ENCODE data around the gene MAST1. TPM values are rescaled to one million over a fixed set of nuclear protein-coding genes. Genes with fewer than 3 reads are reported as not detected.

MAST1 gene
- polyA plus RNA-seq, 1 experiment, result 0.47 TPM

- no peak for DNase-seq (ENCODE audit: low read depth, low spot score)
- POLR2A ChIA-PET, result interaction anchor here (0.5 to 4.5 kb wide), 21 partner anchors 8 to 653 kb away, joined by 3 to 157 read pairs (median 8); partner anchors contain the start of genes DHPS, GCDH, GET3 and PRDX2
- CTCF ChIA-PET, result interaction anchor here (1.1 to 3.6 kb wide), 4 partner anchors 13 to 30 kb away, joined by 6 to 28 read pairs (median 14); no protein-coding TSS in a partner anchor
- H3K4me3 ChIP-seq (ENCODE audit: low read depth, low read length), result peak overlapping the region; percentile 57
- H3K9me3 ChIP-seq (ENCODE audit: control insufficient read depth, insufficient read depth, low read length), result peaks cover 10% of the 10 kb centered on the region; the same call in 1 of the 2 replicates
- TF ChIP-seq, protein P1, sequence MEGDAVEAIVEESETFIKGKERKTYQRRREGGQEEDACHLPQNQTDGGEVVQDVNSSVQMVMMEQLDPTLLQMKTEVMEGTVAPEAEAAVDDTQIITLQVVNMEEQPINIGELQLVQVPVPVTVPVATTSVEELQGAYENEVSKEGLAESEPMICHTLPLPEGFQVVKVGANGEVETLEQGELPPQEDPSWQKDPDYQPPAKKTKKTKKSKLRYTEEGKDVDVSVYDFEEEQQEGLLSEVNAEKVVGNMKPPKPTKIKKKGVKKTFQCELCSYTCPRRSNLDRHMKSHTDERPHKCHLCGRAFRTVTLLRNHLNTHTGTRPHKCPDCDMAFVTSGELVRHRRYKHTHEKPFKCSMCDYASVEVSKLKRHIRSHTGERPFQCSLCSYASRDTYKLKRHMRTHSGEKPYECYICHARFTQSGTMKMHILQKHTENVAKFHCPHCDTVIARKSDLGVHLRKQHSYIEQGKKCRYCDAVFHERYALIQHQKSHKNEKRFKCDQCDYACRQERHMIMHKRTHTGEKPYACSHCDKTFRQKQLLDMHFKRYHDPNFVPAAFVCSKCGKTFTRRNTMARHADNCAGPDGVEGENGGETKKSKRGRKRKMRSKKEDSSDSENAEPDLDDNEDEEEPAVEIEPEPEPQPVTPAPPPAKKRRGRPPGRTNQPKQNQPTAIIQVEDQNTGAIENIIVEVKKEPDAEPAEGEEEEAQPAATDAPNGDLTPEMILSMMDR (IDR thresholded peaks at IDR 0.05; ENCODE audit: low read depth, low read length), result no peak
- H3K27me3 ChIP-seq (ENCODE audit: control insufficient read depth, insufficient read depth, low read length), result no peaks in the 10 kb centered on the region
- H3K27ac ChIP-seq (ENCODE audit: low read depth, low read length), result peak overlapping the region; percentile 91
These were observed 47.5 kb upstream of the MAST1 start for GRCh38 chr19:12790628-12791344.

DNA sequence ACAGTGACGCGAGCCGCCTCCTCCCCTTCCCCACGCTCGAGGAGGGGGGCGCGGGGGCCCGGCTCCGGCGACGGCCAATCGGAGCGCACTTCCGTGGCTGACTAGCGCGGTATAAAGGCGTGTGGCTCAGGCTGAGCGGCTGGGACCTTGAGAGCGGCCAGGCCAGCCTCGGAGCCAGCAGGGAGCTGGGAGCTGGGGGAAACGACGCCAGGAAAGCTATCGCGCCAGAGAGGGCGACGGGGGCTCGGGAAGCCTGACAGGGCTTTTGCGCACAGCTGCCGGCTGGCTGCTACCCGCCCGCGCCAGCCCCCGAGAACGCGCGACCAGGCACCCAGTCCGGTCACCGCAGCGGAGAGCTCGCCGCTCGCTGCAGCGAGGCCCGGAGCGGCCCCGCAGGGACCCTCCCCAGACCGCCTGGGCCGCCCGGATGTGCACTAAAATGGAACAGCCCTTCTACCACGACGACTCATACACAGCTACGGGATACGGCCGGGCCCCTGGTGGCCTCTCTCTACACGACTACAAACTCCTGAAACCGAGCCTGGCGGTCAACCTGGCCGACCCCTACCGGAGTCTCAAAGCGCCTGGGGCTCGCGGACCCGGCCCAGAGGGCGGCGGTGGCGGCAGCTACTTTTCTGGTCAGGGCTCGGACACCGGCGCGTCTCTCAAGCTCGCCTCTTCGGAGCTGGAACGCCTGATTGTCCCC is 46.8 kb upstream of the MAST1 start, which contains the start of gene JUNB:
JUNB (plus strand) TSS at position 142 of the 706 bp plus-strand sequence; CDS start at position 428, 286 bp downstream.
- POLR2A ChIA-PET, result interaction anchor here (0.5 to 4.5 kb wide), 24 partner anchors 9 to 654 kb away, joined by 3 to 157 read pairs (median 7); partner anchors contain the start of genes DHPS, DNASE2, GCDH and GET3
- peaks cover 10% of the 10 kb centered on the region; the same call in 1 of the 2 replicates for H3K9me3 ChIP-seq (ENCODE audit: control insufficient read depth, insufficient read depth, low read length)
- no peaks in the 10 kb centered on the region for H3K27me3 ChIP-seq (ENCODE audit: control insufficient read depth, insufficient read depth, low read length)
- CTCF ChIA-PET, result interaction anchor here (1.1 to 3.6 kb wide), 4 partner anchors 14 to 31 kb away, joined by 6 to 28 read pairs (median 14); no protein-coding TSS in a partner anchor
- peak; percentile 94 for DNase-seq (ENCODE audit: low read depth, low spot score)
- H3K27ac ChIP-seq (ENCODE audit: low read depth, low read length), result peak within 1 kb of the TSS; percentile 91
- peak within 1 kb of the TSS; percentile 99 for H3K4me3 ChIP-seq (ENCODE audit: low read depth, low read length)
- TF ChIP-seq, protein P1 (IDR thresholded peaks at IDR 0.05; ENCODE audit: low read depth, low read length), result peak; percentile 14; the same call in 1 of the 2 replicates

GRCh38 chr19:12792051-12792852 is 46.1 kb upstream of the MAST1 start:
- ChIA-PET CTCF (interaction anchor here (0.6 to 12.2 kb wide), 7 partner anchors 15 to 34 kb away, joined by 3 to 410 read pairs (median 7); no protein-coding TSS in a partner anchor), POLR2A (interaction anchor here (0.6 to 4.5 kb wide), 27 partner anchors 8 to 263 kb away, joined by 3 to 157 read pairs (median 6); partner anchors contain the start of genes DNASE2, GCDH, GET3 and HOOK2)
- Histone ChIP-seq H3K27me3 (ENCODE audit: control insufficient read depth, insufficient read depth, low read length) (no peaks in the 10 kb centered on the region), H3K27ac (ENCODE audit: low read depth, low read length) (peak overlapping the region; percentile 90), H3K4me3 (ENCODE audit: low read depth, low read length) (peak overlapping the region; percentile 99), H3K9me3 (ENCODE audit: control insufficient read depth, insufficient read depth, low read length) (peaks cover 10% of the 10 kb centered on the region; the same call in 1 of the 2 replicates)
- TF ChIP-seq, protein P1 (IDR thresholded peaks at IDR 0.05; ENCODE audit: low read depth, low read length), result no peak
- DNase-seq (ENCODE audit: low read depth, low spot score), result no peak

GRCh38 chr19:12792853-12793289 is 45.4 kb upstream of the MAST1 start:
- no peaks in the 10 kb centered on the region for H3K27me3 ChIP-seq (ENCODE audit: control insufficient read depth, insufficient read depth, low read length)
- peak overlapping the region; percentile 90 for H3K27ac ChIP-seq (ENCODE audit: low read depth, low read length)
- POLR2A ChIA-PET, result interaction anchor here (0.5 to 4.5 kb wide), 16 partner anchors 9 to 262 kb away, joined by 3 to 157 read pairs (median 7); partner anchors contain the start of genes GCDH, RNASEH2A, THSD8 and TNPO2
- TF ChIP-seq, protein P1 (IDR thresholded peaks at IDR 0.05; ENCODE audit: low read depth, low read length), result no peak
- peaks cover 10% of the 10 kb centered on the region; the same call in 1 of the 2 replicates for H3K9me3 ChIP-seq (ENCODE audit: control insufficient read depth, insufficient read depth, low read length)
- H3K4me3 ChIP-seq (ENCODE audit: low read depth, low read length), result peak overlapping the region; percentile 99
- CTCF ChIA-PET, result interaction anchor here (0.5 to 12.2 kb wide), 6 partner anchors 15 to 35 kb away, joined by 3 to 410 read pairs (median 5); no protein-coding TSS in a partner anchor
- DNase-seq (ENCODE audit: low read depth, low spot score), result no peak

Data from AG04450 (cell line).